ELF-1 (cell line): ENCODE results near the gene IWS1.
"Not testable (repeated sequence)": the region's sequence is repeated elsewhere in the genome, so short reads cannot be mapped to it uniquely, and the experiment has no call there.

Source experiments
- DNase-seq: peaks from one replicate; pipeline ENCODE4 v3.0.0-alpha.2; 2016; ENCODE audit warnings: low read depth, low spot score

IWS1 gene

GRCh38 chr2:127528487-127528886 lies 2.2 kb upstream of the IWS1 start:
- DNase-seq, result peak; percentile 27

- no peak for DNase-seq
These were observed 914 bp upstream of the IWS1 start for GRCh38 chr2:127527001-127527804.

- DNase-seq, result peak; percentile 72
These were observed 578 bp downstream of the IWS1 start for GRCh38 chr2:127525691-127526131.

- DNase-seq, result not testable (repeated sequence)
These were observed 2.0 kb downstream of the IWS1 start for GRCh38 chr2:127524198-127524834.

GRCh38 chr2:127523269-127523939 lies 2.9 kb downstream of the IWS1 start:
- no peak for DNase-seq

GRCh38 chr2:127520424-127520823 lies 5.9 kb downstream of the IWS1 start:
- DNase-seq, result no peak

- no peak for DNase-seq
These were observed 8.8 kb downstream of the IWS1 start for GRCh38 chr2:127517465-127517864.

GRCh38 chr2:127516041-127516762 lies 10.1 kb downstream of the IWS1 start:
- no peak for DNase-seq

GRCh38 chr2:127515383-127515915 lies 10.8 kb downstream of the IWS1 start:
- DNase-seq, result no peak

- no peak for DNase-seq
These were observed 11.8 kb downstream of the IWS1 start for GRCh38 chr2:127514485-127514884.

- no peak for DNase-seq
These were observed 12.2 kb downstream of the IWS1 start for GRCh38 chr2:127514076-127514475.

- no peak for DNase-seq
These were observed 13.9 kb downstream of the IWS1 start for GRCh38 chr2:127512362-127512761.

GRCh38 chr2:127511917-127512316 lies 14.4 kb downstream of the IWS1 start:
- DNase-seq, result no peak

GRCh38 chr2:127511090-127511695 lies 15.1 kb downstream of the IWS1 start:
- DNase-seq, result no peak

- no peak for DNase-seq
These were observed 16.2 kb downstream of the IWS1 start for GRCh38 chr2:127510073-127510472.

- DNase-seq, result no peak
These were observed 17.7 kb downstream of the IWS1 start for GRCh38 chr2:127508631-127509034.

- no peak for DNase-seq
These were observed 18.2 kb downstream of the IWS1 start for GRCh38 chr2:127508023-127508630.

GRCh38 chr2:127506510-127506909 lies 19.8 kb downstream of the IWS1 start:
- no peak for DNase-seq

- no peak for DNase-seq
These were observed 21.5 kb downstream of the IWS1 start for GRCh38 chr2:127504552-127505430.

- DNase-seq, result no peak
These were observed 22.8 kb downstream of the IWS1 start for GRCh38 chr2:127503491-127503890.
